Brain microvascular endothelial cell (primary cell): Measurements from ENCODE around the gene MYO16.

Experiments used
- DNase-seq: peaks from one replicate; pipeline ENCODE4 v3.0.0-alpha.2; 2020
- H3K27ac ChIP-seq: fragments of 250-450 bp; sonication (Bioruptor Pico); 2 replicates; pipeline ENCODE4 v1.5.1; 2020; ENCODE audit warnings: mild to moderate bottlenecking, moderate library complexity
- H3K27me3 ChIP-seq: fragments of 250-450 bp; sonication (Bioruptor Pico); replicated peaks from 2 replicates; pipeline ENCODE4 v1.5.1; 2020; ENCODE audit warnings: mild to moderate bottlenecking
- H3K36me3 ChIP-seq: fragments of 250-450 bp; sonication (Bioruptor Pico); replicated peaks from 2 replicates; pipeline ENCODE4 v1.5.1; 2020; ENCODE audit warnings: mild to moderate bottlenecking
- H3K4me3 ChIP-seq: 2 replicates; pipeline ENCODE4 v1.5.1; 2011; ENCODE audit warnings: low read depth, mild to moderate bottlenecking, control low read depth, low read length, moderate library complexity
- CTCF ChIP-seq: IDR thresholded peaks from 2 replicates; pipeline ENCODE4 v1.5.1; 2011; ENCODE audit warnings: low read depth, mild to moderate bottlenecking, moderate library complexity, low read length, control low read depth, inconsistent platforms; ENCODE audit errors: missing control alignments
- in situ Hi-C: cut with HindIII; loops from 2 replicates; pipeline ENCODE4 v1.10.0; 2017; ENCODE audit warnings: low sequenced_read_pairs, low pct_ligation_motif_present

The MYO16 gene

GRCh38 chr13:108677806-108678205 is 48.4 kb downstream of the MYO16 start:
- no peak overlapping the region for H3K27ac ChIP-seq
- TF ChIP-seq CTCF = no peak
- in situ Hi-C loops = no loop called here
- DNase-seq = no peak
- H3K27me3 ChIP-seq = no peaks in the 10 kb centered on the region
- no peaks in the 10 kb centered on the region for H3K36me3 ChIP-seq
- no peak overlapping the region for H3K4me3 ChIP-seq

- H3K27me3 ChIP-seq = no peaks in the 10 kb centered on the region
- no peak for TF ChIP-seq CTCF
- no peaks in the 10 kb centered on the region for H3K36me3 ChIP-seq
- in situ Hi-C loops = no loop called here
- H3K4me3 ChIP-seq = no peak overlapping the region
- DNase-seq = no peak
- H3K27ac ChIP-seq = no peak overlapping the region
These were observed 50.6 kb downstream of the MYO16 start for GRCh38 chr13:108680011-108680410.

GRCh38 chr13:108681986-108682575 is 52.7 kb downstream of the MYO16 start:
- in situ Hi-C loops = no loop called here
- TF ChIP-seq CTCF = no peak
- peak; percentile 69 for DNase-seq
- no peaks in the 10 kb centered on the region for H3K27me3 ChIP-seq
- H3K4me3 ChIP-seq = no peak overlapping the region
- H3K36me3 ChIP-seq = no peaks in the 10 kb centered on the region
- H3K27ac ChIP-seq = peak overlapping the region; percentile 24

GRCh38 chr13:108682714-108683113 is 53.3 kb downstream of the MYO16 start:
- TF ChIP-seq CTCF = no peak
- H3K27me3 ChIP-seq = no peaks in the 10 kb centered on the region
- no peaks in the 10 kb centered on the region for H3K36me3 ChIP-seq
- H3K27ac ChIP-seq = peak overlapping the region; percentile 24
- no peak overlapping the region for H3K4me3 ChIP-seq
- in situ Hi-C loops = no loop called here
- DNase-seq = no peak

GRCh38 chr13:108686027-108686426 is 56.6 kb downstream of the MYO16 start:
- no peak for TF ChIP-seq CTCF
- no peaks in the 10 kb centered on the region for H3K27me3 ChIP-seq
- in situ Hi-C loops = no loop called here
- H3K36me3 ChIP-seq = no peaks in the 10 kb centered on the region
- H3K27ac ChIP-seq = no peak overlapping the region
- no peak for DNase-seq
- no peak overlapping the region for H3K4me3 ChIP-seq

- no peak for DNase-seq
- H3K4me3 ChIP-seq = no peak overlapping the region
- no peaks in the 10 kb centered on the region for H3K27me3 ChIP-seq
- no peaks in the 10 kb centered on the region for H3K36me3 ChIP-seq
- in situ Hi-C loops = no loop called here
- no peak overlapping the region for H3K27ac ChIP-seq
- TF ChIP-seq CTCF = no peak
These were observed 61.3 kb downstream of the MYO16 start for GRCh38 chr13:108690726-108691125.
